NCI-H2029 treated with DMSO at 0.1 percent for 48 hours (cell line): ENCODE measurements around the gene ENTPD1.

ENCODE experiments used
- DNase-seq: peaks from one replicate; lab custom pipeline; 2025; lab: John Stamatoyannopoulos, UW

Gene ENTPD1

GRCh38 chr10:95831515-95831914 is 75.6 kb downstream of the ENTPD1 start:
- DNase-seq, result no peak

- DNase-seq, result no peak
Measured at GRCh38 chr10:95832216-95833041, 76.5 kb downstream of the ENTPD1 start.

GRCh38 chr10:95833042-95833610 is 77.2 kb downstream of the ENTPD1 start:
- DNase-seq, result no peak

- no peak for DNase-seq
Measured at GRCh38 chr10:95834406-95834805, 78.4 kb downstream of the ENTPD1 start.

GRCh38 chr10:95835149-95835860 is 79.3 kb downstream of the ENTPD1 start:
- DNase-seq, result no peak

GRCh38 chr10:95835911-95836310 is 79.9 kb downstream of the ENTPD1 start:
- no peak for DNase-seq

- DNase-seq, result no peak
Measured at GRCh38 chr10:95836610-95837355, 80.8 kb downstream of the ENTPD1 start.

- no peak for DNase-seq
Measured at GRCh38 chr10:95837356-95837776, 81.4 kb downstream of the ENTPD1 start.

- DNase-seq, result no peak
Measured at GRCh38 chr10:95837783-95838182, 81.8 kb downstream of the ENTPD1 start.

GRCh38 chr10:95840121-95840520 is 84.2 kb downstream of the ENTPD1 start:
- DNase-seq, result no peak

- no peak for DNase-seq
Measured at GRCh38 chr10:95840681-95841080, 84.7 kb downstream of the ENTPD1 start.

- no peak for DNase-seq
Measured at GRCh38 chr10:95841661-95842498, 85.9 kb downstream of the ENTPD1 start.

- no peak for DNase-seq
Measured at GRCh38 chr10:95845411-95845810, 89.4 kb downstream of the ENTPD1 start.

- DNase-seq, result no peak
Measured at GRCh38 chr10:95847007-95847406, 91.0 kb downstream of the ENTPD1 start.

GRCh38 chr10:95848841-95849240 is 92.9 kb downstream of the ENTPD1 start:
- DNase-seq, result no peak

GRCh38 chr10:95850791-95851190 is 94.8 kb downstream of the ENTPD1 start:
- no peak for DNase-seq

- DNase-seq, result no peak
Measured at GRCh38 chr10:95860166-95860940, 104.4 kb downstream of the ENTPD1 start.

GRCh38 chr10:95861386-95861785 is 105.4 kb downstream of the ENTPD1 start:
- DNase-seq, result no peak

GRCh38 chr10:95864906-95865813 is 109.2 kb downstream of the ENTPD1 start:
- no peak for DNase-seq
